Activated T-helper 1 cell treated with anti-CD3 and anti-CD28 coated beads, Interleukin-12 subunit alpha, Interleukin-12 subunit beta, Interleukin-2, Interleukin-4 antibody, amounts not matched to agents 30 ng/mL and 10 ng/mL and 1 ng/mL, durations not matched to agents 14 hours and 24 hours and 36 hours (primary cell): Measurements from ENCODE around the gene BTBD9. TPM values are rescaled to one million over a fixed set of nuclear protein-coding genes. Genes with fewer than 3 reads are reported as not detected.
A peak's percentile ranks its signal among the peaks of the same experiment; 100 is the strongest.

Experiments
- DNase-seq: peaks from one replicate; pipeline ENCODE4 v3.0.0; 2021; ENCODE audit warnings: low spot score
- H3K27ac Mint-ChIP-seq: one replicate; pipeline ENCODE4 v1.8.0; 2021; ENCODE audit warnings: mild to moderate bottlenecking, mixed read lengths
- H3K27me3 Mint-ChIP-seq: one replicate; pipeline ENCODE4 v1.8.0; 2022; ENCODE audit warnings: mild to moderate bottlenecking, moderate library complexity, mixed read lengths; ENCODE audit not compliant: insufficient read depth
- H3K36me3 Mint-ChIP-seq: one replicate; pipeline ENCODE4 v1.8.0; 2021; ENCODE audit warnings: low read depth, mixed read lengths
- H3K4me1 Mint-ChIP-seq: one replicate; pipeline ENCODE4 v1.8.0; 2021; ENCODE audit warnings: low read depth, mixed read lengths
- H3K4me3 Mint-ChIP-seq: one replicate; pipeline ENCODE4 v1.8.0; 2021; ENCODE audit warnings: mild to moderate bottlenecking, moderate library complexity, mixed read lengths
- H3K9me3 Mint-ChIP-seq: one replicate; pipeline ENCODE4 v1.8.0; 2021; ENCODE audit warnings: mixed read lengths
- intact Hi-C: fragments of 100-400 bp; cut with micrococcal nuclease; formaldehyde crosslinking; loops from one replicate; pipeline ENCODE4 v1.15.1; 2024
- total RNA-seq: library from RNA; stranded (reverse); gene quantifications from 2 replicates; pipeline ENCODE4 v1.2.3, GENCODE V29; 2022

Gene BTBD9
- total RNA-seq, 1 donor from 2014 or later: 14.5 TPM

GRCh38 chr6:38149531-38149930 lies 490.2 kb downstream of the BTBD9 start:
- no peak for DNase-seq
- H3K4me1 Mint-ChIP-seq: peaks cover 6% of the 10 kb centered on the region
- H3K27ac Mint-ChIP-seq: no peak overlapping the region
- no peaks in the 10 kb centered on the region for H3K27me3 Mint-ChIP-seq
- no peak overlapping the region for H3K4me3 Mint-ChIP-seq
- intact Hi-C loops: no loop called here
- H3K9me3 Mint-ChIP-seq: no peaks in the 10 kb centered on the region
- H3K36me3 Mint-ChIP-seq: no peaks in the 10 kb centered on the region

- intact Hi-C loops: no loop called here
- DNase-seq: no peak
- peaks cover 6% of the 10 kb centered on the region for H3K4me1 Mint-ChIP-seq
- no peak overlapping the region for H3K4me3 Mint-ChIP-seq
- no peaks in the 10 kb centered on the region for H3K36me3 Mint-ChIP-seq
- no peak overlapping the region for H3K27ac Mint-ChIP-seq
- H3K9me3 Mint-ChIP-seq: no peaks in the 10 kb centered on the region
- no peaks in the 10 kb centered on the region for H3K27me3 Mint-ChIP-seq
Observed at GRCh38 chr6:38148606-38149005, 491.1 kb downstream of the BTBD9 start.

GRCh38 chr6:38146734-38147027 lies 493.0 kb downstream of the BTBD9 start:
- Mint-ChIP-seq H3K36me3 (no peaks in the 10 kb centered on the region), H3K4me1 (peaks cover 6% of the 10 kb centered on the region), H3K4me3 (no peak overlapping the region), H3K9me3 (no peaks in the 10 kb centered on the region), H3K27me3 (no peaks in the 10 kb centered on the region), H3K27ac (no peak overlapping the region)
- DNase-seq: no peak
- intact Hi-C loops: no loop called here

GRCh38 chr6:38146021-38146733 lies 493.6 kb downstream of the BTBD9 start:
- Mint-ChIP-seq H3K27ac (no peak overlapping the region), H3K4me1 (peaks cover 6% of the 10 kb centered on the region), H3K36me3 (no peaks in the 10 kb centered on the region), H3K4me3 (no peak overlapping the region), H3K27me3 (no peaks in the 10 kb centered on the region), H3K9me3 (no peaks in the 10 kb centered on the region)
- no peak for DNase-seq
- intact Hi-C loops: no loop called here

GRCh38 chr6:38144365-38144945 lies 495.3 kb downstream of the BTBD9 start:
- Mint-ChIP-seq H3K4me3 (no peak overlapping the region), H3K27ac (no peak overlapping the region), H3K9me3 (no peaks in the 10 kb centered on the region), H3K36me3 (no peaks in the 10 kb centered on the region), H3K4me1 (peaks cover 6% of the 10 kb centered on the region), H3K27me3 (no peaks in the 10 kb centered on the region)
- no peak for DNase-seq
- intact Hi-C loops: no loop called here

- DNase-seq: no peak
- Mint-ChIP-seq H3K27ac (peak overlapping the region; percentile 42), H3K36me3 (no peaks in the 10 kb centered on the region), H3K4me1 (peaks cover 6% of the 10 kb centered on the region), H3K9me3 (no peaks in the 10 kb centered on the region), H3K27me3 (no peaks in the 10 kb centered on the region), H3K4me3 (no peak overlapping the region)
- intact Hi-C loops: no loop called here
Observed at GRCh38 chr6:38143191-38144150, 496.3 kb downstream of the BTBD9 start.

- intact Hi-C loops: no loop called here
- no peaks in the 10 kb centered on the region for H3K9me3 Mint-ChIP-seq
- no peaks in the 10 kb centered on the region for H3K4me1 Mint-ChIP-seq
- H3K4me3 Mint-ChIP-seq: no peak overlapping the region
- no peak overlapping the region for H3K27ac Mint-ChIP-seq
- no peaks in the 10 kb centered on the region for H3K36me3 Mint-ChIP-seq
- no peak for DNase-seq
- H3K27me3 Mint-ChIP-seq: no peaks in the 10 kb centered on the region
Observed at GRCh38 chr6:38142178-38142902, 497.4 kb downstream of the BTBD9 start.

GRCh38 chr6:38141716-38142115 lies 498.0 kb downstream of the BTBD9 start:
- Mint-ChIP-seq H3K9me3 (no peaks in the 10 kb centered on the region), H3K4me3 (no peak overlapping the region), H3K36me3 (no peaks in the 10 kb centered on the region), H3K4me1 (no peaks in the 10 kb centered on the region), H3K27me3 (no peaks in the 10 kb centered on the region), H3K27ac (no peak overlapping the region)
- DNase-seq: no peak
- intact Hi-C loops: no loop called here

GRCh38 chr6:38141085-38141484 lies 498.6 kb downstream of the BTBD9 start:
- intact Hi-C loops: no loop called here
- no peak overlapping the region for H3K27ac Mint-ChIP-seq
- H3K27me3 Mint-ChIP-seq: no peaks in the 10 kb centered on the region
- no peak for DNase-seq
- no peaks in the 10 kb centered on the region for H3K4me1 Mint-ChIP-seq
- no peak overlapping the region for H3K4me3 Mint-ChIP-seq
- no peaks in the 10 kb centered on the region for H3K9me3 Mint-ChIP-seq
- H3K36me3 Mint-ChIP-seq: no peaks in the 10 kb centered on the region

- H3K27ac Mint-ChIP-seq: no peak overlapping the region
- H3K9me3 Mint-ChIP-seq: no peaks in the 10 kb centered on the region
- no peaks in the 10 kb centered on the region for H3K4me1 Mint-ChIP-seq
- intact Hi-C loops: loop anchor here (10.0 kb wide), 1 partner anchor 344 kb away; no protein-coding TSS in a partner anchor
- DNase-seq: no peak
- no peak overlapping the region for H3K4me3 Mint-ChIP-seq
- H3K36me3 Mint-ChIP-seq: peaks cover 3% of the 10 kb centered on the region
- H3K27me3 Mint-ChIP-seq: no peaks in the 10 kb centered on the region
Observed at GRCh38 chr6:38138374-38138773, 501.4 kb downstream of the BTBD9 start.

GRCh38 chr6:38137608-38138265 lies 502.0 kb downstream of the BTBD9 start:
- H3K36me3 Mint-ChIP-seq: peaks cover 5% of the 10 kb centered on the region
- intact Hi-C loops: loop anchor here (10.0 kb wide), 1 partner anchor 343 kb away; no protein-coding TSS in a partner anchor
- H3K4me3 Mint-ChIP-seq: no peak overlapping the region
- H3K9me3 Mint-ChIP-seq: no peaks in the 10 kb centered on the region
- DNase-seq: no peak
- no peaks in the 10 kb centered on the region for H3K4me1 Mint-ChIP-seq
- H3K27me3 Mint-ChIP-seq: no peaks in the 10 kb centered on the region
- no peak overlapping the region for H3K27ac Mint-ChIP-seq

- DNase-seq: no peak
- Mint-ChIP-seq H3K36me3 (peaks cover 9% of the 10 kb centered on the region), H3K9me3 (no peaks in the 10 kb centered on the region), H3K27ac (no peak overlapping the region), H3K4me1 (peaks cover 4% of the 10 kb centered on the region), H3K4me3 (no peak overlapping the region), H3K27me3 (no peaks in the 10 kb centered on the region)
- intact Hi-C loops: loop anchor here (10.0 kb wide), 1 partner anchor 342 kb away; no protein-coding TSS in a partner anchor
Observed at GRCh38 chr6:38136547-38136946, 503.2 kb downstream of the BTBD9 start.
